Thymus (tissue), 11 donors: ENCODE data around the gene CYS1. TPM values are rescaled to one million over a fixed set of nuclear protein-coding genes. Genes with fewer than 3 reads are reported as not detected.
"Not testable (repeated sequence)": the region's sequence is repeated elsewhere in the genome, so short reads cannot be mapped to it uniquely, and the experiment has no call there.

Source experiments
- DNase-seq, 9 donors: peaks; one replicate each; pipeline ENCODE4 v3.0.0-alpha.2; 2013; ENCODE audit warnings: low spot score in 9 of 9, low read depth in 6 of 9, missing footprints in 1 of 9
- H3K27ac ChIP-seq, 2 donors: one replicate each; pipeline ENCODE4 v1.5.1; 2013; ENCODE audit warnings: control low read depth in 1 of 2, low read depth in 1 of 2, low read length in 1 of 2, mild to moderate bottlenecking in 1 of 2, moderate library complexity in 1 of 2
- H3K27me3 ChIP-seq, 2 donors: one replicate each; pipeline ENCODE4 v1.5.1; 2013; ENCODE audit warnings: low read length in 1 of 2; ENCODE audit not compliant: control insufficient read depth in 2 of 2, insufficient read depth in 1 of 2
- H3K36me3 ChIP-seq, 2 donors: one replicate each; pipeline ENCODE4 v1.5.1; 2013; ENCODE audit warnings: low read length in 1 of 2, mild to moderate bottlenecking in 1 of 2, moderate library complexity in 1 of 2; ENCODE audit not compliant: control insufficient read depth in 2 of 2, insufficient read depth in 2 of 2
- H3K4me1 ChIP-seq, 2 donors: one replicate each; pipeline ENCODE4 v1.5.1; 2013; ENCODE audit warnings: low read length in 2 of 2; ENCODE audit not compliant: control insufficient read depth in 2 of 2, insufficient read depth in 2 of 2
- H3K4me3 ChIP-seq, 2 donors: one replicate each; pipeline ENCODE4 v1.5.1; 2013; ENCODE audit warnings: low read length in 2 of 2, control low read depth in 1 of 2, mild to moderate bottlenecking in 1 of 2
- H3K9me3 ChIP-seq, 2 donors: one replicate each; pipeline ENCODE4 v1.5.1; 2013; ENCODE audit warnings: low read length in 1 of 2, mild to moderate bottlenecking in 1 of 2; ENCODE audit not compliant: control insufficient read depth in 2 of 2, insufficient read depth in 1 of 2
- WGBS: extraction: QIAGEN DNeasy Blood & Tissue Kit; methylation state at CpG from one replicate; pipeline ENCODE4 v1.1.7; 2013; 5-methylcytosine and 5-hydroxymethylcytosine counted together
- polyA plus RNA-seq: library from polyadenylated mRNA; stranded (reverse); fragments of 200-250 nt; gene quantifications from one replicate; pipeline ENCODE4 v1.2.3, GENCODE V29; 2013
- total RNA-seq: library from RNA; stranded (reverse); fragments of 120-200 nt; gene quantifications from one replicate; pipeline ENCODE4 v1.2.4, GENCODE V29; 2013
- donor health status: healthy.

CYS1 gene
- total and polyA plus RNA-seq, 2 donors: 0.19 to 0.30 TPM

- H3K27ac ChIP-seq, H3K4me3 ChIP-seq, DNase-seq, H3K4me1 ChIP-seq, H3K36me3 ChIP-seq: not testable (repeated sequence)
- 97% methylated on average over 61 of the region's 61 CpGs for WGBS
- peaks cover 4 to 25% of the 10 kb centered on the region in 2 donors for H3K27me3 ChIP-seq
- H3K9me3 ChIP-seq: peaks cover 13 to 45% of the 10 kb centered on the region in 2 donors
These were observed 68.4 kb downstream of the CYS1 start for GRCh38 chr2:10011606-10012325.

DNA sequence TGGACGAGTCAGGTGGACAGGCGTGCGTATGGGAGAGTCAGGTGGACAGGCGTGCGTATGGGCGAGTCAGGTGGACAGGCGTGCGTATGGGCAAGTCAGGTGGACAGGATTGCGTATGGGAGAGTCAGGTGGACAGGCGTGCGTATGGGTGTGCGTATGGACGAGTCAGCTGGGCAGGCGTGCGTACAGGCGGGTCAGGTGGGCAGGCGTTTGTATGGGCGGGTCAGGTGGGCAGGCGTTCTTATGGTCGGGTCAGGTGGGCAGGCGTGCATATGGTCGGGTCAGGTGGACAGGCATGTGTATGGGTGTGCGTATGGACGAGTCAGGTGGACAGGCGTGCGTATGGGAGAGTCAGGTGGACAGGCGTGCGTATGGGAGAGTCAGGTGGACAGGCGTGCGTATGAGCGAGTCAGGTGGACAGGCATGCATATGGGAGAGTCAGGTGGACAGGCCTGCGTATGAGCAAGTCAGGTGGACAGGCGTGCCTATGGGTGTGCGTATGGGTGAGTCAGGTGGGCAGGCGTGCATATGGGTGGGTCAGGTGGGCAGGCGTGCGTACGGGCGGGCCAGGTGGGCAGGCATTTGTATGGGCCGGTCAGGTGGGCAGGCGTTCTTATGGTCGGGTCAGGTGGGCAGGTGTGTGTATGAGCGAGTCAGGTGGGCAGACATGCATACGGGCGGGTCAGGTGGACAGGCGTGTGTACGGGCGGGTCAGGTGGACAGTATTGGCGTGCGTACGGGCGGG is 69.2 kb downstream of the CYS1 start:
- H3K4me3 ChIP-seq, H3K4me1 ChIP-seq, H3K36me3 ChIP-seq, DNase-seq, H3K27ac ChIP-seq: not testable (repeated sequence)
- WGBS: 98% methylated on average over 52 of the region's 52 CpGs
- H3K9me3 ChIP-seq: peaks cover 13 to 47% of the 10 kb centered on the region in 2 donors
- H3K27me3 ChIP-seq: peaks cover 4 to 32% of the 10 kb centered on the region in 2 donors

GRCh38 chr2:10009811-10010781 is 70.1 kb downstream of the CYS1 start:
- Histone ChIP-seq H3K4me3 (no peak overlapping the region), H3K27ac (no peak overlapping the region), H3K9me3 (peaks cover 12 to 52% of the 10 kb centered on the region in 2 donors), H3K4me1 (no peaks in the 10 kb centered on the region), H3K36me3 (no peaks in the 10 kb centered on the region), H3K27me3 (peaks cover 4 to 41% of the 10 kb centered on the region in 2 donors)
- 93% methylated on average over 36 of the region's 36 CpGs for WGBS
- DNase-seq: no peak

- no peak for DNase-seq
- 93% methylated on average over 19 of the region's 19 CpGs for WGBS
- H3K27me3 ChIP-seq: peaks cover 4 to 41% of the 10 kb centered on the region in 2 donors
- peaks cover 10 to 45% of the 10 kb centered on the region in 2 donors for H3K9me3 ChIP-seq
- no peak overlapping the region for H3K27ac ChIP-seq
- no peaks in the 10 kb centered on the region for H3K4me1 ChIP-seq
- no peak overlapping the region for H3K4me3 ChIP-seq
- H3K36me3 ChIP-seq: no peaks in the 10 kb centered on the region
These were observed 70.9 kb downstream of the CYS1 start for GRCh38 chr2:10009271-10009810.

DNA sequence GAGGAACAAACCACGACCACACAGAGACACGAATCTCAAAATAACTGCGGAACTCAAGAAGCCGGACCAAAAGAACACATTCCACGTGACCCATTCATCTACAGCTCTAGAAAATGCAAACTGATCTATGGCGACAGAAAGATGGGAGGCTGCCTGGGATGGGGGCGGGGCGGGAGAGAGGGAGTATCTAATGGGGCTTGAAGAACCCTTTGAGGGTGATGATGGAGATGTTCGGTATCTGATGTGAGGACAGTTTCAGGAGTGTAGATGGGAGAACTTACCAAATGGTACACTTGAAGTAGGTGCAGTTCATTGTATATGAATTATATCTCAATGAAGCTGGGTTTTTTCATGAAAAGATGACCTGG is 71.4 kb downstream of the CYS1 start:
- DNase-seq: no peak
- 95% methylated on average over 9 of the region's 9 CpGs for WGBS
- no peak overlapping the region for H3K27ac ChIP-seq

GRCh38 chr2:10007921-10008808 is 72.0 kb downstream of the CYS1 start:
- Histone ChIP-seq H3K27me3 (peaks cover 4 to 41% of the 10 kb centered on the region in 2 donors), H3K4me3 (no peak overlapping the region), H3K36me3 (no peaks in the 10 kb centered on the region), H3K27ac (no peak overlapping the region), H3K9me3 (peaks cover 9 to 33% of the 10 kb centered on the region in 2 donors), H3K4me1 (no peaks in the 10 kb centered on the region)
- no peak for DNase-seq
- 87% methylated on average over 22 of the region's 22 CpGs for WGBS

More for the DNA sequence above, 71.4 kb downstream of the CYS1 start:
- H3K4me1 ChIP-seq: no peaks in the 10 kb centered on the region
- H3K4me3 ChIP-seq: no peak overlapping the region
- H3K27me3 ChIP-seq: peaks cover 4 to 41% of the 10 kb centered on the region in 2 donors
- peaks cover 9 to 39% of the 10 kb centered on the region in 2 donors for H3K9me3 ChIP-seq
- H3K36me3 ChIP-seq: no peaks in the 10 kb centered on the region

- Histone ChIP-seq H3K36me3 (no peaks in the 10 kb centered on the region), H3K27ac (no peak overlapping the region), H3K4me1 (no peaks in the 10 kb centered on the region), H3K27me3 (peaks cover 4 to 41% of the 10 kb centered on the region in 2 donors), H3K9me3 (peaks cover 4 to 26% of the 10 kb centered on the region in 2 donors), H3K4me3 (no peak overlapping the region)
- WGBS: 95% methylated on average over 9 of the region's 9 CpGs
- DNase-seq: no peak
These were observed 72.8 kb downstream of the CYS1 start for GRCh38 chr2:10007435-10007834.
